WTC11 (cell line): ENCODE measurements around the gene KPNA3. TPM values are rescaled to one million over a fixed set of nuclear protein-coding genes. Genes with fewer than 3 reads are reported as not detected.

Source experiments
- ATAC-seq: fragments of 200-7000 bp; cut with Tn5 transposase; 2 replicates; pipeline ENCODE4 v1.10.0; 2021; ENCODE audit warnings: mild to moderate bottlenecking, moderate library complexity
- CTCF ChIA-PET: fragments of 300-600 bp; sonication (Branson Sonifier 250); formaldehyde crosslinking; loops from one replicate; lab custom pipeline; 2021; ENCODE audit warnings: antibody characterized with exemption; lab: Charles Lee
- POLR2A ChIA-PET: fragments of 350-600 bp; sonication (Branson Sonifier 250); formaldehyde crosslinking; loops from one replicate; lab custom pipeline; 2021; ENCODE audit warnings: antibody characterized with exemption; lab: Charles Lee
- DNase-seq: peaks from one replicate; pipeline ENCODE4 v3.0.0; 2021; ENCODE audit warnings: low spot score
- H3K27ac Mint-ChIP-seq: 2 replicates; pipeline ENCODE4 v1.8.0; 2021; ENCODE audit warnings: mixed read lengths
- H3K27me3 Mint-ChIP-seq: 2 replicates; pipeline ENCODE4 v1.8.0; 2021; ENCODE audit warnings: low read depth, mild to moderate bottlenecking, moderate library complexity, mixed read lengths
- H3K36me3 Mint-ChIP-seq: 2 replicates; pipeline ENCODE4 v1.8.0; 2021; ENCODE audit warnings: mixed read lengths
- H3K4me1 Mint-ChIP-seq: 2 replicates; pipeline ENCODE4 v1.8.0; 2022; ENCODE audit warnings: mixed read lengths
- H3K4me3 Mint-ChIP-seq: 2 replicates; pipeline ENCODE4 v1.8.0; 2021; ENCODE audit warnings: mild to moderate bottlenecking, moderate library complexity, mixed read lengths
- H3K9me3 Mint-ChIP-seq: 2 replicates; pipeline ENCODE4 v1.8.0; 2021; ENCODE audit warnings: mixed read lengths
- CBFB ChIP-seq: sonication (generic); formaldehyde crosslinking; IDR thresholded peaks from 2 replicates; pipeline ENCODE4 v1.8.1; 2022; ENCODE audit warnings: mild to moderate bottlenecking, low read depth, missing genetic modification reagents
- FOXK1 ChIP-seq: sonication (generic); formaldehyde crosslinking; IDR thresholded peaks from 2 replicates; pipeline ENCODE4 v1.8.0; 2022; ENCODE audit warnings: mild to moderate bottlenecking, moderate library complexity, missing genetic modification reagents
- FOXP1 ChIP-seq: sonication (generic); formaldehyde crosslinking; IDR thresholded peaks from 2 replicates; pipeline ENCODE4 v1.8.0; 2022; ENCODE audit warnings: missing genetic modification reagents, mild to moderate bottlenecking, moderate library complexity, borderline replicate concordance
- JAZF1 ChIP-seq: fragments of 250-450 bp; sonication (Bioruptor Pico); IDR thresholded peaks from 2 replicates; pipeline ENCODE4 v1.9.0; 2021; ENCODE audit warnings: moderate library complexity, mild to moderate bottlenecking, inconsistent platforms
- MYBL2 ChIP-seq: sonication (generic); formaldehyde crosslinking; IDR thresholded peaks from 2 replicates; pipeline ENCODE4 v1.8.1; 2023; ENCODE audit warnings: mild to moderate bottlenecking, moderate library complexity, missing genetic modification reagents
- NFATC4 ChIP-seq: fragments of 250-450 bp; sonication (Bioruptor Pico); IDR thresholded peaks from 2 replicates; pipeline ENCODE4 v1.9.0; 2021; ENCODE audit warnings: mild to moderate bottlenecking
- NFE2L1 ChIP-seq: sonication (generic); formaldehyde crosslinking; IDR thresholded peaks from 2 replicates; pipeline ENCODE4 v1.8.1; 2023; ENCODE audit warnings: missing genetic modification reagents
- NR1H2 ChIP-seq: sonication (generic); formaldehyde crosslinking; IDR thresholded peaks from 2 replicates; pipeline ENCODE4 v1.9.0; 2021; ENCODE audit warnings: mild to moderate bottlenecking, moderate library complexity, missing genetic modification reagents
- NR3C1 ChIP-seq: sonication (generic); formaldehyde crosslinking; conservative IDR thresholded peaks from 2 replicates; pipeline ENCODE4 v1.8.1; 2023; ENCODE audit warnings: low read depth, mild to moderate bottlenecking, missing genetic modification reagents
- ZBTB21 ChIP-seq: sonication (generic); formaldehyde crosslinking; IDR thresholded peaks from 2 replicates; pipeline ENCODE4 v1.8.1; 2023; ENCODE audit warnings: mild to moderate bottlenecking, missing genetic modification reagents, borderline replicate concordance
- ZNF263 ChIP-seq: sonication (generic); formaldehyde crosslinking; IDR thresholded peaks from 2 replicates; pipeline ENCODE4 v1.8.1; 2022; ENCODE audit warnings: low read depth, mild to moderate bottlenecking, moderate library complexity, missing genetic modification reagents
- ZNF671 ChIP-seq: fragments of 250-450 bp; sonication (Bioruptor Pico); IDR thresholded peaks from 2 replicates; pipeline ENCODE4 v1.8.0; 2021; ENCODE audit warnings: mild to moderate bottlenecking
- total RNA-seq: library from RNA; stranded (reverse); gene quantifications from 3 replicates; pipeline ENCODE4 v1.2.3, GENCODE V29; 2021
- TF ChIP-seq, protein P1 (sequence below): sonication (generic); formaldehyde crosslinking; conservative IDR thresholded peaks from 2 replicates; pipeline ENCODE4 v1.8.1; 2022; ENCODE audit warnings: mild to moderate bottlenecking, missing genetic modification reagents
- TF ChIP-seq, protein P2 (sequence below): sonication (generic); formaldehyde crosslinking; IDR thresholded peaks from 2 replicates; pipeline ENCODE4 v1.8.1; 2022; ENCODE audit warnings: low read depth, missing genetic modification reagents, borderline replicate concordance
- TF ChIP-seq, protein P3 (sequence below): sonication (generic); formaldehyde crosslinking; IDR thresholded peaks from 2 replicates; pipeline ENCODE4 v1.8.1; 2023; ENCODE audit warnings: mild to moderate bottlenecking, missing genetic modification reagents, borderline replicate concordance
- TF ChIP-seq, protein P4 (sequence below): sonication (generic); formaldehyde crosslinking; IDR thresholded peaks from 2 replicates; pipeline ENCODE4 v1.8.1; 2022; ENCODE audit warnings: mild to moderate bottlenecking, moderate library complexity, missing genetic modification reagents
- TF ChIP-seq, protein P5 (sequence below): fragments of 250-450 bp; sonication (Bioruptor Pico); IDR thresholded peaks from 2 replicates; pipeline ENCODE4 v1.9.0; 2021; ENCODE audit warnings: mild to moderate bottlenecking
- TF ChIP-seq, protein P6 (sequence below): fragments of 250-450 bp; sonication (Bioruptor Pico); IDR thresholded peaks from 2 replicates; pipeline ENCODE4 v1.9.0; 2021; ENCODE audit warnings: mild to moderate bottlenecking
- TF ChIP-seq, protein P7 (sequence below): sonication (generic); formaldehyde crosslinking; IDR thresholded peaks from 2 replicates; pipeline ENCODE4 v1.8.0; 2022; ENCODE audit warnings: mild to moderate bottlenecking, missing genetic modification reagents

Gene KPNA3
- total RNA-seq, 1 experiment from 2014 or later, result 44.4 TPM

DNA sequence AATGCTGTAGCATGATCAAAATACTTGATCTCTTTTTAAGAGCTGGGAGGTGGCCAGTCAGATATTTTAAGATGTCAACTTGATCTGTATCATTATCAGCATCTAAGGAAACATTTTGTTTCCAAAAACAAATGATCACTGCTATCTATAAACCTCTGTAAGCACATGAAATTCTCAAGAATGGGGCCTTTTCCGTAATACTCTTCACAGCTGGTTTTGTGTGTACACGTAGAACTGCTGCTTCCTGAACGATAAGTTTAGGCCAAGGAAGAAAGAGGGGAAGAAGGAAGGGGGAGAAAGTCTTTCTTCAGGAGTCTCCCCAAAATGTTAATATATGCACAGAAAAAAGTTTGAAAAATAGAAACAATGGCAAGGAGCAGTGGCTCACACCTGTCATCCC lies 138.5 kb downstream of the KPNA3 start:
- Mint-ChIP-seq H3K4me1 (peaks cover 4% of the 10 kb centered on the region), H3K27me3 (no peaks in the 10 kb centered on the region), H3K36me3 (peaks cover 8% of the 10 kb centered on the region), H3K27ac (no peak overlapping the region), H3K9me3 (no peaks in the 10 kb centered on the region), H3K4me3 (no peak overlapping the region)
- CTCF ChIA-PET, result no interaction called here
- ATAC-seq, result no peak
- TF ChIP-seq ZBTB21 (CRISPR knock-in tag) (no peak), FOXP1 (CRISPR knock-in tag) (no peak), NFE2L1 (CRISPR knock-in tag) (no peak), NFATC4 (no peak), ZNF671 (CRISPR knock-in tag) (no peak), NR3C1 (CRISPR knock-in tag) (no peak), JAZF1 (CRISPR knock-in tag) (no peak), ZNF263 (CRISPR knock-in tag) (no peak), NR1H2 (CRISPR knock-in tag) (no peak), CBFB (CRISPR knock-in tag) (no peak), FOXK1 (no peak), MYBL2 (CRISPR knock-in tag) (no peak)
- TF ChIP-seq, protein P1, sequence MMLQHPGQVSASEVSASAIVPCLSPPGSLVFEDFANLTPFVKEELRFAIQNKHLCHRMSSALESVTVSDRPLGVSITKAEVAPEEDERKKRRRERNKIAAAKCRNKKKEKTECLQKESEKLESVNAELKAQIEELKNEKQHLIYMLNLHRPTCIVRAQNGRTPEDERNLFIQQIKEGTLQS, result no peak
- TF ChIP-seq, protein P2, sequence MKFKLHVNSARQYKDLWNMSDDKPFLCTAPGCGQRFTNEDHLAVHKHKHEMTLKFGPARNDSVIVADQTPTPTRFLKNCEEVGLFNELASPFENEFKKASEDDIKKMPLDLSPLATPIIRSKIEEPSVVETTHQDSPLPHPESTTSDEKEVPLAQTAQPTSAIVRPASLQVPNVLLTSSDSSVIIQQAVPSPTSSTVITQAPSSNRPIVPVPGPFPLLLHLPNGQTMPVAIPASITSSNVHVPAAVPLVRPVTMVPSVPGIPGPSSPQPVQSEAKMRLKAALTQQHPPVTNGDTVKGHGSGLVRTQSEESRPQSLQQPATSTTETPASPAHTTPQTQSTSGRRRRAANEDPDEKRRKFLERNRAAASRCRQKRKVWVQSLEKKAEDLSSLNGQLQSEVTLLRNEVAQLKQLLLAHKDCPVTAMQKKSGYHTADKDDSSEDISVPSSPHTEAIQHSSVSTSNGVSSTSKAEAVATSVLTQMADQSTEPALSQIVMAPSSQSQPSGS (CRISPR knock-in tag), result no peak
- TF ChIP-seq, protein P3, sequence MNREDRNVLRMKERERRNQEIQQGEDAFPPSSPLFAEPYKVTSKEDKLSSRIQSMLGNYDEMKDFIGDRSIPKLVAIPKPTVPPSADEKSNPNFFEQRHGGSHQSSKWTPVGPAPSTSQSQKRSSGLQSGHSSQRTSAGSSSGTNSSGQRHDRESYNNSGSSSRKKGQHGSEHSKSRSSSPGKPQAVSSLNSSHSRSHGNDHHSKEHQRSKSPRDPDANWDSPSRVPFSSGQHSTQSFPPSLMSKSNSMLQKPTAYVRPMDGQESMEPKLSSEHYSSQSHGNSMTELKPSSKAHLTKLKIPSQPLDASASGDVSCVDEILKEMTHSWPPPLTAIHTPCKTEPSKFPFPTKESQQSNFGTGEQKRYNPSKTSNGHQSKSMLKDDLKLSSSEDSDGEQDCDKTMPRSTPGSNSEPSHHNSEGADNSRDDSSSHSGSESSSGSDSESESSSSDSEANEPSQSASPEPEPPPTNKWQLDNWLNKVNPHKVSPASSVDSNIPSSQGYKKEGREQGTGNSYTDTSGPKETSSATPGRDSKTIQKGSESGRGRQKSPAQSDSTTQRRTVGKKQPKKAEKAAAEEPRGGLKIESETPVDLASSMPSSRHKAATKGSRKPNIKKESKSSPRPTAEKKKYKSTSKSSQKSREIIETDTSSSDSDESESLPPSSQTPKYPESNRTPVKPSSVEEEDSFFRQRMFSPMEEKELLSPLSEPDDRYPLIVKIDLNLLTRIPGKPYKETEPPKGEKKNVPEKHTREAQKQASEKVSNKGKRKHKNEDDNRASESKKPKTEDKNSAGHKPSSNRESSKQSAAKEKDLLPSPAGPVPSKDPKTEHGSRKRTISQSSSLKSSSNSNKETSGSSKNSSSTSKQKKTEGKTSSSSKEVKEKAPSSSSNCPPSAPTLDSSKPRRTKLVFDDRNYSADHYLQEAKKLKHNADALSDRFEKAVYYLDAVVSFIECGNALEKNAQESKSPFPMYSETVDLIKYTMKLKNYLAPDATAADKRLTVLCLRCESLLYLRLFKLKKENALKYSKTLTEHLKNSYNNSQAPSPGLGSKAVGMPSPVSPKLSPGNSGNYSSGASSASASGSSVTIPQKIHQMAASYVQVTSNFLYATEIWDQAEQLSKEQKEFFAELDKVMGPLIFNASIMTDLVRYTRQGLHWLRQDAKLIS (CRISPR knock-in tag), result no peak
- TF ChIP-seq, protein P4, sequence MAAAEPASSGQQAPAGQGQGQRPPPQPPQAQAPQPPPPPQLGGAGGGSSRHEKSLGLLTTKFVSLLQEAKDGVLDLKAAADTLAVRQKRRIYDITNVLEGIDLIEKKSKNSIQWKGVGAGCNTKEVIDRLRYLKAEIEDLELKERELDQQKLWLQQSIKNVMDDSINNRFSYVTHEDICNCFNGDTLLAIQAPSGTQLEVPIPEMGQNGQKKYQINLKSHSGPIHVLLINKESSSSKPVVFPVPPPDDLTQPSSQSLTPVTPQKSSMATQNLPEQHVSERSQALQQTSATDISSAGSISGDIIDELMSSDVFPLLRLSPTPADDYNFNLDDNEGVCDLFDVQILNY (CRISPR knock-in tag), result no peak
- TF ChIP-seq, protein P5, sequence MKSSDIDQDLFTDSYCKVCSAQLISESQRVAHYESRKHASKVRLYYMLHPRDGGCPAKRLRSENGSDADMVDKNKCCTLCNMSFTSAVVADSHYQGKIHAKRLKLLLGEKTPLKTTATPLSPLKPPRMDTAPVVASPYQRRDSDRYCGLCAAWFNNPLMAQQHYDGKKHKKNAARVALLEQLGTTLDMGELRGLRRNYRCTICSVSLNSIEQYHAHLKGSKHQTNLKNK (CRISPR knock-in tag), result no peak
- TF ChIP-seq, protein P6, sequence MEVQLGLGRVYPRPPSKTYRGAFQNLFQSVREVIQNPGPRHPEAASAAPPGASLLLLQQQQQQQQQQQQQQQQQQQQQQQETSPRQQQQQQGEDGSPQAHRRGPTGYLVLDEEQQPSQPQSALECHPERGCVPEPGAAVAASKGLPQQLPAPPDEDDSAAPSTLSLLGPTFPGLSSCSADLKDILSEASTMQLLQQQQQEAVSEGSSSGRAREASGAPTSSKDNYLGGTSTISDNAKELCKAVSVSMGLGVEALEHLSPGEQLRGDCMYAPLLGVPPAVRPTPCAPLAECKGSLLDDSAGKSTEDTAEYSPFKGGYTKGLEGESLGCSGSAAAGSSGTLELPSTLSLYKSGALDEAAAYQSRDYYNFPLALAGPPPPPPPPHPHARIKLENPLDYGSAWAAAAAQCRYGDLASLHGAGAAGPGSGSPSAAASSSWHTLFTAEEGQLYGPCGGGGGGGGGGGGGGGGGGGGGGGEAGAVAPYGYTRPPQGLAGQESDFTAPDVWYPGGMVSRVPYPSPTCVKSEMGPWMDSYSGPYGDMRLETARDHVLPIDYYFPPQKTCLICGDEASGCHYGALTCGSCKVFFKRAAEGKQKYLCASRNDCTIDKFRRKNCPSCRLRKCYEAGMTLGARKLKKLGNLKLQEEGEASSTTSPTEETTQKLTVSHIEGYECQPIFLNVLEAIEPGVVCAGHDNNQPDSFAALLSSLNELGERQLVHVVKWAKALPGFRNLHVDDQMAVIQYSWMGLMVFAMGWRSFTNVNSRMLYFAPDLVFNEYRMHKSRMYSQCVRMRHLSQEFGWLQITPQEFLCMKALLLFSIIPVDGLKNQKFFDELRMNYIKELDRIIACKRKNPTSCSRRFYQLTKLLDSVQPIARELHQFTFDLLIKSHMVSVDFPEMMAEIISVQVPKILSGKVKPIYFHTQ (CRISPR knock-in tag), result no peak
- TF ChIP-seq, protein P7, sequence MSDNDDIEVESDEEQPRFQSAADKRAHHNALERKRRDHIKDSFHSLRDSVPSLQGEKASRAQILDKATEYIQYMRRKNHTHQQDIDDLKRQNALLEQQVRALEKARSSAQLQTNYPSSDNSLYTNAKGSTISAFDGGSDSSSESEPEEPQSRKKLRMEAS (CRISPR knock-in tag), result no peak
- DNase-seq, result no peak
- POLR2A ChIA-PET, result interaction anchor here (0.6 kb wide), 1 partner anchor 330 kb away, joined by 3 read pairs; no protein-coding TSS in a partner anchor
